ENCODE measurements around the gene ZNF618. TPM values are rescaled to one million over a fixed set of nuclear protein-coding genes. Genes with fewer than 3 reads are reported as not detected.

ZNF618 gene
- total and polyA plus RNA-seq, 9 donors: 8.2 to 28.9 (median 18.3) TPM

DNA sequence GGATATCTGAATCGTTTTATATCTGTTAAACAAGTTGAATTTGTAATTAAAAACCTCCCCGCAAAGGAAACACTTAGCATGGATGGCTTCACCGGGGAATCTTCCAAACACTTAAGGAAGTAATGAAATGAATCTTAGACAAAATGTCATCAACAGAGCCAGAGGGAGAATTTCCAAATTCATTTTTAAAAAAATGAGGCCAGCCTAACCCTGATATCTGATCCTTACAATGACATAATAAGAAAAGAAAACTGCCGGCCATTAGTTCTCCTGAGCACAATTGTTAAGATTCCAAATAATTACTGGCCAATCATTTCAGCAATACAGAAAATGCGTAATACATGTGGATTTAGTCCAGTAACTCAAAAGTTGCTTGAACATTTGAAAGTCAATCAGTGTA lies 229.1 kb downstream of the ZNF618 start:
- Histone ChIP-seq H3K4me1 (ENCODE audit: insufficient read depth) (no peaks in the 10 kb centered on the region), H3K27ac (no peak overlapping the region), H3K27me3 (no peaks in the 10 kb centered on the region), H3K36me3 (no peaks in the 10 kb centered on the region), H3K9me3 (peaks cover 0 to 3% of the 10 kb centered on the region in 2 donors), H3K4me3 (no peak overlapping the region)
- DNase-seq: no peak
- no peak for TF ChIP-seq POLR2A (IDR thresholded peaks at IDR 0.05)
- no peak for TF ChIP-seq EP300 (IDR thresholded peaks at IDR 0.05)
- TF ChIP-seq, protein P1, sequence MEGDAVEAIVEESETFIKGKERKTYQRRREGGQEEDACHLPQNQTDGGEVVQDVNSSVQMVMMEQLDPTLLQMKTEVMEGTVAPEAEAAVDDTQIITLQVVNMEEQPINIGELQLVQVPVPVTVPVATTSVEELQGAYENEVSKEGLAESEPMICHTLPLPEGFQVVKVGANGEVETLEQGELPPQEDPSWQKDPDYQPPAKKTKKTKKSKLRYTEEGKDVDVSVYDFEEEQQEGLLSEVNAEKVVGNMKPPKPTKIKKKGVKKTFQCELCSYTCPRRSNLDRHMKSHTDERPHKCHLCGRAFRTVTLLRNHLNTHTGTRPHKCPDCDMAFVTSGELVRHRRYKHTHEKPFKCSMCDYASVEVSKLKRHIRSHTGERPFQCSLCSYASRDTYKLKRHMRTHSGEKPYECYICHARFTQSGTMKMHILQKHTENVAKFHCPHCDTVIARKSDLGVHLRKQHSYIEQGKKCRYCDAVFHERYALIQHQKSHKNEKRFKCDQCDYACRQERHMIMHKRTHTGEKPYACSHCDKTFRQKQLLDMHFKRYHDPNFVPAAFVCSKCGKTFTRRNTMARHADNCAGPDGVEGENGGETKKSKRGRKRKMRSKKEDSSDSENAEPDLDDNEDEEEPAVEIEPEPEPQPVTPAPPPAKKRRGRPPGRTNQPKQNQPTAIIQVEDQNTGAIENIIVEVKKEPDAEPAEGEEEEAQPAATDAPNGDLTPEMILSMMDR (IDR thresholded peaks at IDR 0.05): no peak
- intact Hi-C loops (cut with DNase I): loop anchor here in 3 of 4 donors (5.0 to 10.0 kb wide), 4 partner anchors 47 to 182 kb away; partner anchors contain the start of gene COL27A1 (in 2 of the 3)
- 58 to 72% (median 64%) methylated on average over 5 of the region's 5 CpGs for WGBS, 3 donors

Other genes with a start within 250 kb of the ZNF618 start
- gene AMBP, start 202.0 kb downstream of the ZNF618 start, total RNA-seq: 1 to 10 TPM in 1 of 7 donors, under 1 TPM in 4, not detected in 2; 0.30 to 3.9 (median 0.69) TPM
- under 1 TPM in 1 of 2 donors, not detected in 1; 0.15 TPM for gene AMBP, start 202.0 kb downstream of the ZNF618 start, polyA plus RNA-seq
- 10 to 100 TPM in 1 of 7 donors, 1 to 10 TPM in 4, under 1 TPM in 2; 0.78 to 17.8 (median 2.0) TPM for gene KIF12, start 223.0 kb downstream of the ZNF618 start, total RNA-seq
- gene KIF12, start 223.0 kb downstream of the ZNF618 start, polyA plus RNA-seq: under 1 TPM in 1 of 2 donors, not detected in 1; 0.54 TPM

Data from ovary (tissue), 9 donors.